Measurements from ENCODE around the gene EFCAB12.
A peak's percentile ranks its signal among the peaks of the same experiment; 100 is the strongest.
"Not testable (repeated sequence)": the region's sequence is repeated elsewhere in the genome, so short reads cannot be mapped to it uniquely, and the experiment has no call there.

The EFCAB12 gene

DNA sequence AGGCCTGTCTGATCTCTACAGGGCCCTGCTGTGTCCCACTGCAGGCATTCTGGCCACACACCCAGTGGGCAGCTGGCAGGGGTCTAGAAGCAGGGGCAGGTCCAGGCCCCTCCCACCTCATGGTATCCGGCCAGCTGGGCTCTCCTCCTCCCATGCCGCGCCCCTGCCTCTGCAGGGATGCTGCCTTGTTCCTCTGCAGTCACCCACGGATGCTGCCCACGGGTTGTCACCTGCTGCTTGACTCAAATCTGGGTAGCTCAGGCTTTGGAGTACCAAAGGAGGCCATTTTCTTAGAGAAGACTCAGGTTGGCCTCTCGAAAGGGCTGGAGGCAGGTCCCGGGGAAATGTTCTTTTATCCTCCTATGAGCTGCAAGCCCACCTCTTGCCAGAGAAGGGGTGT, 25.0 kb downstream of the EFCAB12 start:
- H3K4me1 Mint-ChIP-seq, result peaks cover 10% of the 10 kb centered on the region
- H3K27ac Mint-ChIP-seq, result no peak overlapping the region
- no peak overlapping the region for H3K4me3 Mint-ChIP-seq
- ATAC-seq (ENCODE audit: low read depth) (no peak), DNase-seq (ENCODE audit: low spot score in 2 of 2) (no peak)
- peaks cover 2% of the 10 kb centered on the region for H3K36me3 Mint-ChIP-seq
- H3K27me3 Mint-ChIP-seq, result no peaks in the 10 kb centered on the region
- no peaks in the 10 kb centered on the region for H3K9me3 Mint-ChIP-seq

- DNase-seq (ENCODE audit: low spot score in 2 of 2), result no peak
- Mint-ChIP-seq H3K9me3 (no peaks in the 10 kb centered on the region), H3K4me1 (peaks cover 14% of the 10 kb centered on the region), H3K4me3 (no peak overlapping the region), H3K36me3 (peaks cover 2% of the 10 kb centered on the region), H3K27ac (no peak overlapping the region), H3K27me3 (no peaks in the 10 kb centered on the region)
- ATAC-seq (ENCODE audit: low read depth), result no peak
These were observed 25.8 kb downstream of the EFCAB12 start for GRCh38 chr3:129402616-129403015.

- no peak for ATAC-seq (ENCODE audit: low read depth)
- no peak for DNase-seq (ENCODE audit: low spot score in 2 of 2)
- no peaks in the 10 kb centered on the region for H3K9me3 Mint-ChIP-seq
- no peak overlapping the region for H3K27ac Mint-ChIP-seq
- peaks cover 3% of the 10 kb centered on the region for H3K36me3 Mint-ChIP-seq
- no peaks in the 10 kb centered on the region for H3K27me3 Mint-ChIP-seq
- H3K4me3 Mint-ChIP-seq, result no peak overlapping the region
- peaks cover 18% of the 10 kb centered on the region for H3K4me1 Mint-ChIP-seq
These were observed 26.2 kb downstream of the EFCAB12 start for GRCh38 chr3:129402210-129402609.

GRCh38 chr3:129399895-129400357, 28.5 kb downstream of the EFCAB12 start:
- no peaks in the 10 kb centered on the region for H3K9me3 Mint-ChIP-seq
- H3K27ac Mint-ChIP-seq, result peak overlapping the region; percentile 95
- peaks cover 24% of the 10 kb centered on the region for H3K4me1 Mint-ChIP-seq
- ATAC-seq (ENCODE audit: low read depth), result peak; percentile 8
- H3K4me3 Mint-ChIP-seq, result peak overlapping the region; percentile 100
- peaks cover 5% of the 10 kb centered on the region for H3K36me3 Mint-ChIP-seq
- no peaks in the 10 kb centered on the region for H3K27me3 Mint-ChIP-seq
- no peak for DNase-seq (ENCODE audit: low spot score in 2 of 2)

GRCh38 chr3:129399145-129399894, 29.1 kb downstream of the EFCAB12 start:
- ATAC-seq (ENCODE audit: low read depth) (peak; percentile 87), DNase-seq (ENCODE audit: low spot score in 2 of 2) (peak; percentile 64 to 72)
- H3K27me3 Mint-ChIP-seq, result no peaks in the 10 kb centered on the region
- peak overlapping the region; percentile 100 for H3K4me3 Mint-ChIP-seq
- H3K36me3 Mint-ChIP-seq, result peaks cover 10% of the 10 kb centered on the region
- peaks cover 27% of the 10 kb centered on the region for H3K4me1 Mint-ChIP-seq
- H3K9me3 Mint-ChIP-seq, result no peaks in the 10 kb centered on the region
- peak overlapping the region; percentile 95 for H3K27ac Mint-ChIP-seq

DNA sequence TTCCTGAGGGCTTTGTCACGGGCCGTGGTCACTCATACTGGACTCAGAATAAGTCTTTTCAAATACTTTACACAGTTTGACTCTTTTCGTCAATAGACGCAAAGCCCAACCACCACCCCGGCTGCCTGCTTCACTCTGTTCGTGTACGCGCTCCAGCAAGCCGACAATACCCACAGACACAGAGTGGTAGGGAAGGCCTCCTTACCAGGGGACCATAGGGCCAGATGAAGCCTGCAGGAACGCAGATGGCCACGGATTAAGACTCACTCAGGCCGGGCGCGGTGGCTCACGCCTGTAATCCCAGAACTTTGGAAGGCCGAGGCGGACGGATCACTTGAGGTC, 29.7 kb downstream of the EFCAB12 start:
- ATAC-seq (ENCODE audit: low read depth), result peak; percentile 18

DNA sequence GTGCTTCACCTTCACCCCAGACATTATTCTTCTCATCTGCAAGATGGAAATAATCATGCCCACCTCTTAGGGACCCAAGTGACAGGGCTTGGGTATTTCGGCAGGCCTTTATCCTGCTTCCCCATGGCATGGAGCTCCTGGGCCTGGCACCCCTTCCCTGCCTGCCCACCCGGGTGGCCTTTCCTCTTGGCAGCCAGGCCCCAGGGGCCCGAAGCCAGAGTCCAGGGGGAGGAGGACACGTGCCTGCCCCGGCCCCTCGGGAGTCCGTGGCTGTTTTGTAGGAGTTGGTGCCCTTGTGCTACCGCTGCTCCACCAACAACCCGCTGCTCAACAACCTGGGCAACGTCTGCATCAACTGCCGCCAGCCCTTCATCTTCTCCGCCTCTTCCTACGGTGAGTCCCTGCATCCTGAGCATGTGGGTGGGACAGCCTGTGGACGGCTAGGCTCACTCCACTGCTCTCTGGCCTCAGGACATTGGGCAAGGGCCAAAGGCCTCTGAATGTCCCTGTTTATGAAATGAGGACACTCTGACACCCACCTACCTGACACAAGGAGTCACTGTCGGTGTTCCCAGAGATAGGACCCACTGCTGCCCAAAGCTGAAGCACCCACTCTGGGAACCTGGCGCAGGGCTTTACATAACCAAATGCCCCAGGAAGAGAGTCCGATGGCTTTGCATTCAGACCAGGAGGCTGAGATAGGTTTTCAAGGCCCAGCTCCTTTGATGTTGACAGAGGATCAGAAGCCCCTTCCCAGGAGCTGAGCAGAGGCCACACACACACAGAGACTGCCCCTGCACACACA, 34.5 kb downstream of the EFCAB12 start:
- ATAC-seq (ENCODE audit: low read depth); H3K27ac Mint-ChIP-seq; H3K4me3 Mint-ChIP-seq; H3K27me3 Mint-ChIP-seq; H3K9me3 Mint-ChIP-seq; DNase-seq (ENCODE audit: low spot score in 2 of 2): not testable (repeated sequence)
- Mint-ChIP-seq H3K36me3 (peaks cover 31% of the 10 kb centered on the region), H3K4me1 (peaks cover 22% of the 10 kb centered on the region)

More for the DNA sequence above, 29.7 kb downstream of the EFCAB12 start:
- H3K4me1 Mint-ChIP-seq, result peaks cover 27% of the 10 kb centered on the region
- DNase-seq (ENCODE audit: low spot score in 2 of 2), result peak in 1 of 2 donors; percentile 18
- H3K36me3 Mint-ChIP-seq, result peaks cover 12% of the 10 kb centered on the region
- no peaks in the 10 kb centered on the region for H3K27me3 Mint-ChIP-seq
- no peaks in the 10 kb centered on the region for H3K9me3 Mint-ChIP-seq
- H3K4me3 Mint-ChIP-seq, result peak overlapping the region; percentile 100
- peak overlapping the region; percentile 95 for H3K27ac Mint-ChIP-seq

DNA sequence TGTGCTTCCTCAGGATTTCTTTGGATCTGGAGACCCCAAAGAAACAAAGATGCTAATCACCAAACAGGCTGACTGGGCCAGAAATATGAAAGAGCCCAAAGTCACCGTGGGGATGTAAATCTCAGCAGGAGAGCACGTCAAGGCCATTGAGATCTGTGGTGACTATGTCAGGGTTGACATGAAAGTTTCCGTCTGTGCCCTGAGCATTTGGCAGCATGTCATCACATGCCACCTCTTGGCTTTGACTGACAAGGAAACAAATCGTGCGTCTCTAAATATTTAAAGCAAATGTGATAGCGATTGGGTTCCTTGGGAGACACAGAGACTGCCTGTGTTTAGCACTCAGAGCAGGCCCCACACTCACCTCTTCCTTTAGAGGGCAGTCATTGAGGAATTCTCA, 35.2 kb downstream of the EFCAB12 start:
- Mint-ChIP-seq H3K27ac (no peak overlapping the region), H3K4me3 (no peak overlapping the region), H3K27me3 (no peaks in the 10 kb centered on the region), H3K9me3 (no peaks in the 10 kb centered on the region), H3K36me3 (peaks cover 31% of the 10 kb centered on the region), H3K4me1 (peaks cover 16% of the 10 kb centered on the region)
- DNase-seq (ENCODE audit: low spot score in 2 of 2) (no peak), ATAC-seq (ENCODE audit: low read depth) (no peak)

GRCh38 chr3:129392106-129392887, 36.1 kb downstream of the EFCAB12 start:
- H3K36me3 Mint-ChIP-seq, result peaks cover 37% of the 10 kb centered on the region
- H3K4me3 Mint-ChIP-seq; H3K4me1 Mint-ChIP-seq; H3K27ac Mint-ChIP-seq; H3K27me3 Mint-ChIP-seq; DNase-seq (ENCODE audit: low spot score in 2 of 2); H3K9me3 Mint-ChIP-seq; ATAC-seq (ENCODE audit: low read depth): not testable (repeated sequence)

GRCh38 chr3:129391583-129391982, 36.9 kb downstream of the EFCAB12 start:
- H3K4me3 Mint-ChIP-seq, H3K4me1 Mint-ChIP-seq: not testable (repeated sequence)
- H3K36me3 Mint-ChIP-seq, result peaks cover 43% of the 10 kb centered on the region

GRCh38 chr3:129389572-129389937, 38.9 kb downstream of the EFCAB12 start:
- Mint-ChIP-seq H3K27me3 (no peaks in the 10 kb centered on the region), H3K36me3 (peaks cover 36% of the 10 kb centered on the region), H3K9me3 (no peaks in the 10 kb centered on the region), H3K4me3 (no peak overlapping the region), H3K27ac (no peak overlapping the region), H3K4me1 (peaks cover 2% of the 10 kb centered on the region)
- ATAC-seq (ENCODE audit: low read depth) (no peak), DNase-seq (ENCODE audit: low spot score in 2 of 2) (no peak)

More at GRCh38 chr3:129391583-129391982, 36.9 kb downstream of the EFCAB12 start:
- DNase-seq (ENCODE audit: low spot score in 2 of 2); H3K27me3 Mint-ChIP-seq; ATAC-seq (ENCODE audit: low read depth); H3K27ac Mint-ChIP-seq; H3K9me3 Mint-ChIP-seq: not testable (repeated sequence)

DNA sequence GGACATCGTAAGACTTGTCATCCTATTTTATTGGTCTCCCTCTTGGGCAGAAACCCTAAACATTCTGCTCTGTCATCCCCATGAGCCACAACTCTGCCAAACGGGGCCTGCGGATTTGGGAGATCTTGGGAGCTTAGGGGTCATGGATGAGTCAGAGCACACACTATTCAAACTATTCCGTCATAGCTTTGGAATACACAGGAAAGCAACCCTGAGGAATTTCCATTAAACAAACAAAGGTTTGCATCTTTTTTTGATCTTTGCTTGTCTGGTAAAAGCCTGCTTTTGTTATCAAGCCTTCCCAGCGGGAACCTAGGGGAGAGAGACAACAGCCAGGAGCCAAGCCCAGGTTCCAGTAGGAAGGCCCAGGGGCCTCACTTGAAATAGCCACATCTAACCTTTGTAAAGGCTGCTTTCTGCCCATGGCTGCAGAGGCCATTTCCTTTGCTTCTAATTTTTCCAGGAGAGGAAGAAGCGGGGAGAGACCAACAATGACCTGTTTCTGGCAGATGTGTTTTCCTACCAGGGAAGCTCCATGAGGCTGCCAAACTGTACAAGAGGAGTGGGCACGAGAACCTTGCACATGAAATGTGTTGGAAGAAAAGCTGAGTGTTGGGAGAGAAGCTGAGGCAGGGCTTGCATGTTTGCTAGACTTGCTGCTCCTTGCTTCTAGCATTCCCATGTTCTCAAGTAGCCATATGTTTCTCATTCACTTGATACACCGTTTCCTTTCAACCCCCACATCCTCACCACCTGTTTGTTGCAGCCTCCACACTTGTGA, 39.5 kb downstream of the EFCAB12 start:
- H3K9me3 Mint-ChIP-seq; H3K4me1 Mint-ChIP-seq; H3K27me3 Mint-ChIP-seq; DNase-seq (ENCODE audit: low spot score in 2 of 2); H3K4me3 Mint-ChIP-seq; H3K27ac Mint-ChIP-seq; ATAC-seq (ENCODE audit: low read depth): not testable (repeated sequence)
- peaks cover 33% of the 10 kb centered on the region for H3K36me3 Mint-ChIP-seq

- Mint-ChIP-seq H3K9me3 (no peaks in the 10 kb centered on the region), H3K4me3 (no peak overlapping the region), H3K36me3 (peaks cover 28% of the 10 kb centered on the region)
These were observed 40.9 kb downstream of the EFCAB12 start for GRCh38 chr3:129387487-129387886.

More at GRCh38 chr3:129387487-129387886, 40.9 kb downstream of the EFCAB12 start:
- DNase-seq (ENCODE audit: low spot score in 2 of 2), result no peak
- no peak for ATAC-seq (ENCODE audit: low read depth)
- no peaks in the 10 kb centered on the region for H3K27me3 Mint-ChIP-seq
- peaks cover 9% of the 10 kb centered on the region for H3K4me1 Mint-ChIP-seq
- H3K27ac Mint-ChIP-seq, result no peak overlapping the region

Data from memory B cell (primary cell).